ENCODE results near the gene DAPK1.
"Not testable (repeated sequence)": the region's sequence is repeated elsewhere in the genome, so short reads cannot be mapped to it uniquely, and the experiment has no call there.

DAPK1 gene

GRCh38 chr9:87500491-87501270 is 3.0 kb downstream of the DAPK1 start:
- DNase-seq (ENCODE audit: low spot score) (no peak), ATAC-seq (ENCODE audit: low read depth) (no peak)
- H3K4me3 ChIP-seq (ENCODE audit: severe bottlenecking), result no peak overlapping the region
- H3K9me3 ChIP-seq (ENCODE audit: severe bottlenecking), result no peaks in the 10 kb centered on the region
- peaks cover 5% of the 10 kb centered on the region for H3K27me3 ChIP-seq (ENCODE audit: insufficient read depth, poor library complexity, severe bottlenecking)
- no peaks in the 10 kb centered on the region for H3K4me1 ChIP-seq (ENCODE audit: insufficient read depth, poor library complexity, severe bottlenecking)
- no peaks in the 10 kb centered on the region for H3K36me3 ChIP-seq (ENCODE audit: low read depth)
- no peak for TF ChIP-seq CTCF (IDR thresholded peaks at IDR 0.05; ENCODE audit: poor library complexity, severe bottlenecking)
- no peak overlapping the region for H3K27ac ChIP-seq (ENCODE audit: poor library complexity, severe bottlenecking)

GRCh38 chr9:87501271-87501656 is 3.6 kb downstream of the DAPK1 start:
- not testable (repeated sequence) for H3K36me3 ChIP-seq (ENCODE audit: low read depth); H3K27me3 ChIP-seq (ENCODE audit: insufficient read depth, poor library complexity, severe bottlenecking); H3K27ac ChIP-seq (ENCODE audit: poor library complexity, severe bottlenecking); DNase-seq (ENCODE audit: low spot score); H3K4me3 ChIP-seq (ENCODE audit: severe bottlenecking); ATAC-seq (ENCODE audit: low read depth); H3K9me3 ChIP-seq (ENCODE audit: severe bottlenecking); H3K4me1 ChIP-seq (ENCODE audit: insufficient read depth, poor library complexity, severe bottlenecking)

- ATAC-seq (ENCODE audit: low read depth), result no peak
- TF ChIP-seq CTCF (IDR thresholded peaks at IDR 0.05; ENCODE audit: poor library complexity, severe bottlenecking), result no peak
- no peak for DNase-seq (ENCODE audit: low spot score)
- Histone ChIP-seq H3K4me1 (ENCODE audit: insufficient read depth, poor library complexity, severe bottlenecking) (no peaks in the 10 kb centered on the region), H3K36me3 (ENCODE audit: low read depth) (no peaks in the 10 kb centered on the region), H3K27ac (ENCODE audit: poor library complexity, severe bottlenecking) (no peak overlapping the region), H3K4me3 (ENCODE audit: severe bottlenecking) (no peak overlapping the region), H3K27me3 (ENCODE audit: insufficient read depth, poor library complexity, severe bottlenecking) (peaks cover 5% of the 10 kb centered on the region), H3K9me3 (ENCODE audit: severe bottlenecking) (no peaks in the 10 kb centered on the region)
Measured at GRCh38 chr9:87501806-87502205, 4.1 kb downstream of the DAPK1 start.

GRCh38 chr9:87502391-87503221 is 4.9 kb downstream of the DAPK1 start:
- H3K4me3 ChIP-seq (ENCODE audit: severe bottlenecking), result no peak overlapping the region
- H3K36me3 ChIP-seq (ENCODE audit: low read depth), result no peaks in the 10 kb centered on the region
- no peak for TF ChIP-seq CTCF (IDR thresholded peaks at IDR 0.05; ENCODE audit: poor library complexity, severe bottlenecking)
- ATAC-seq (ENCODE audit: low read depth) (no peak), DNase-seq (ENCODE audit: low spot score) (no peak)
- no peak overlapping the region for H3K27ac ChIP-seq (ENCODE audit: poor library complexity, severe bottlenecking)
- no peaks in the 10 kb centered on the region for H3K4me1 ChIP-seq (ENCODE audit: insufficient read depth, poor library complexity, severe bottlenecking)
- H3K27me3 ChIP-seq (ENCODE audit: insufficient read depth, poor library complexity, severe bottlenecking), result no peaks in the 10 kb centered on the region
- H3K9me3 ChIP-seq (ENCODE audit: severe bottlenecking), result no peaks in the 10 kb centered on the region

- TF ChIP-seq CTCF (IDR thresholded peaks at IDR 0.05; ENCODE audit: poor library complexity, severe bottlenecking), result no peak
- no peaks in the 10 kb centered on the region for H3K9me3 ChIP-seq (ENCODE audit: severe bottlenecking)
- H3K4me3 ChIP-seq (ENCODE audit: severe bottlenecking), result no peak overlapping the region
- no peaks in the 10 kb centered on the region for H3K27me3 ChIP-seq (ENCODE audit: insufficient read depth, poor library complexity, severe bottlenecking)
- ATAC-seq (ENCODE audit: low read depth), result no peak
- no peak overlapping the region for H3K27ac ChIP-seq (ENCODE audit: poor library complexity, severe bottlenecking)
- no peak for DNase-seq (ENCODE audit: low spot score)
- H3K4me1 ChIP-seq (ENCODE audit: insufficient read depth, poor library complexity, severe bottlenecking), result no peaks in the 10 kb centered on the region
- H3K36me3 ChIP-seq (ENCODE audit: low read depth), result no peaks in the 10 kb centered on the region
Measured at GRCh38 chr9:87503430-87503829, 5.8 kb downstream of the DAPK1 start.

Measured in RWPE2 (cell line).